Measurements from ENCODE around the gene PEX26.

DNA sequence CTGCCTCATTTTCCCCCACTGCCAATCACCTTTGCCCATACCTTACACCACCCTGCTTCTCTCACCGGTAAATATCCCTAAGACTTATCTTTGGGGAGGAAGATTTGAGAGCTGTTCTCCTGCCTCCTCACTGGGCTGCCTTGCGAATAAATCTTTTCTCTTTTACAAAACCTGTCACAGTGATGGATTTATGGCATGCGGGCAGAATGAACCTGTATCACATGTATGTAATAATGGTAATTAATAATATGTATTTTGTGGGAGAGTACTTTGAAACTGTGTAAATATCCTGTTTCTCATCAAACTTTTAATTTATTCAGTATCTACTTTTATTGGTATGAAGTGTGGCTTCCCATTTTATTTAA is 68.6 kb downstream of the PEX26 start:
- TF ChIP-seq SMC3 (conservative IDR thresholded peaks at IDR 0.05; ENCODE audit: insufficient read depth, low read depth, low read length) (no peak), SMARCA4 (IDR thresholded peaks at IDR 0.05) (no peak)
